Body of pancreas (tissue), 4 donors: ENCODE measurements around the gene MLPH.

ENCODE experiments used
- POLR2A ChIP-seq, 3 donors: fragments of 450-650 bp; IDR thresholded peaks; one replicate each; pipeline ENCODE4 v1.6.1; 2016; ENCODE audit warnings: antibody characterized with exemption in 3 of 3, mild to moderate bottlenecking in 2 of 3
- TF ChIP-seq, protein P1 (sequence below), 7 experiments: fragments of 450-650 bp in 4 of 7; fragments of 200-600 bp in 3 of 7; sonication (generic) in 3 of 7; IDR thresholded peaks; one replicate each; pipeline ENCODE4 v1.5.1; 2016 to 2019; ENCODE audit warnings: antibody characterized with exemption in 7 of 7

DNA sequence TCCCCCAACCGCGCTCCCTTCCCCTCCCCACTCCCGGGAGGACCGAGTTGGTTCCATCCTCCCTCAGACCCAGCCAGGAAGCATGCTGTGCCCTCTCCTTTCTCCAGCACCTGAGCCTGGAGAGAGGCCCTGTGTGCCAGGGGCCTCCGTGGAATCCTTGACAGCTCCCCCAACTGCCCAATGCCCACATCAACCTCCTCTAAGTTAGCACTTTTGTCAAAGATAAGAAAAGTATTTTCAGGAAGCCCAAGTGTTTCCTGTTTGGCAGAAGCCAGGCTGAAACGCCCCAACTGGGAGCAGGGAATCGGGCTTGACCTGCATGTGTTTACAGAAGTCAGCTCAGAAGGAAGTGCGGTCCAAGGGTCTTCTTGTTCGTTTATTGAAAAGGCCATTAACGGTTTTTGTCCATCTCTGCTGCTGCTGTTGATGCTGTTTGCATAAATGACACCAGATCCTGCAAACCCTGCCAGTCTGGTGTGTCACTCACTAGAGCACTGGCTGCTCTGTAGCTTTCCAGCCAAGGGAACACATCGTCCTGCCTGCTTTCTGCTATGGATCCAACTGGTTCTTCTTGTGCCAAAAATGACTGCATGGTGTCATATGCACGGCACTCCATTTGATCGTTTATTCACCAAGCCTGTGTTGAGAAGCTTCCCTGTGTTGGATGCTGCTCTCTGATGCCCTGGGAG lies 37.7 kb upstream of the MLPH start:
- TF ChIP-seq, protein P1, sequence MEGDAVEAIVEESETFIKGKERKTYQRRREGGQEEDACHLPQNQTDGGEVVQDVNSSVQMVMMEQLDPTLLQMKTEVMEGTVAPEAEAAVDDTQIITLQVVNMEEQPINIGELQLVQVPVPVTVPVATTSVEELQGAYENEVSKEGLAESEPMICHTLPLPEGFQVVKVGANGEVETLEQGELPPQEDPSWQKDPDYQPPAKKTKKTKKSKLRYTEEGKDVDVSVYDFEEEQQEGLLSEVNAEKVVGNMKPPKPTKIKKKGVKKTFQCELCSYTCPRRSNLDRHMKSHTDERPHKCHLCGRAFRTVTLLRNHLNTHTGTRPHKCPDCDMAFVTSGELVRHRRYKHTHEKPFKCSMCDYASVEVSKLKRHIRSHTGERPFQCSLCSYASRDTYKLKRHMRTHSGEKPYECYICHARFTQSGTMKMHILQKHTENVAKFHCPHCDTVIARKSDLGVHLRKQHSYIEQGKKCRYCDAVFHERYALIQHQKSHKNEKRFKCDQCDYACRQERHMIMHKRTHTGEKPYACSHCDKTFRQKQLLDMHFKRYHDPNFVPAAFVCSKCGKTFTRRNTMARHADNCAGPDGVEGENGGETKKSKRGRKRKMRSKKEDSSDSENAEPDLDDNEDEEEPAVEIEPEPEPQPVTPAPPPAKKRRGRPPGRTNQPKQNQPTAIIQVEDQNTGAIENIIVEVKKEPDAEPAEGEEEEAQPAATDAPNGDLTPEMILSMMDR (IDR thresholded peaks at IDR 0.05) = no peak
- no peak for TF ChIP-seq POLR2A (IDR thresholded peaks at IDR 0.05)
